GM18526 (cell line): ENCODE results near the gene TMC2.

Source experiments
- POLR2A ChIP-seq: IDR thresholded peaks from 3 replicates; pipeline ENCODE4 v1.6.1; 2011; ENCODE audit not compliant: insufficient read length; ENCODE audit errors: extremely low read depth

TMC2 gene

DNA sequence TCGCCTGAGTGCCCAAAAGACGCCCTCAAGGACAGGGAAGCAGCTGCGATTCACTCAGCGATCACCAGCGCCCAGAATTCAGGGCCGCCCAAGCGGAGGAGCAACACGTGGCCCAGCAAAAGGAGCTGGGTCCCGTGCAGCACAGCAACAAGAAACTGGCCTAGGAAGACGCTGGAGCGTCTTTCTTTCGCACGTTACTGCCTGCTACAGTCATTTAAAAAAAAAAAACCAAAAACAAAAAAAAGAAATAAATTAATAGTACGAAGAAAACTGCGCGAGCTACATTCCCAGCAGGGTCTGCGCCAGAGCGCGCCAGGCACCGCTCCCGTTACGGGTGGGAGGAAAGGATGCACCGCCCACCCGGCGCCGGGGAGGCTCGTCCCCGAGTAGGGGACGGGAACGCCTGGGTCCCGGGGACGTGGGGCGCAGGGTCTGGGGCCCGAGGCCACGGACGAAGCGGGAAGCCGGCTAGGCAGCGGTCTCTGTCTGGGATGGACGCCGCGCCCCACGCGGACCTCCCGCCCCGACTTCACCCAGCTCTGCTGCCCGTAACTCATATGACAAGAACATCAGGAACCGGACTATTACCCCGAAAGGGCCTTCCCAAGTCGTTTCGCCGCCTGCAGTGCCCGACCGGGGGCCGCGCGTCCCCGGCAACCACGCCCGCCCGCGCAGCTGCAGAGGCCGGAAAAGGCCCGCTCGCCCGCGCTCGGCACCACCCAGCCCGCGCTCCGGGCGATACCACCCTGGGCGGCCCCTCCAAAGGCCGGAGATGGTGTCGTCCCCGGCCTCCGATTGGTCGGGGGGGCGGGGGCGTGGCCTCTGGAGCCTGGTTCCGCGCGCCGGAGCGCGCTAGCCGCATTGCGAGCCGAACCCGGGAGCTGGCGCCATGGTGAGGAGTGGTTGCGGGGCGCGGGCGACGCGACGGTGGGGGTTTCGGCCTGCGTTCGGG lies 115.7 kb downstream of the TMC2 start, which contains the start of gene NOP56:
TSS of gene NOP56 (plus strand) at position 861 of the 952 bp plus-strand sequence. CDS start at position 890, 29 bp downstream.
- TF ChIP-seq POLR2A: peak; percentile 98

DNA sequence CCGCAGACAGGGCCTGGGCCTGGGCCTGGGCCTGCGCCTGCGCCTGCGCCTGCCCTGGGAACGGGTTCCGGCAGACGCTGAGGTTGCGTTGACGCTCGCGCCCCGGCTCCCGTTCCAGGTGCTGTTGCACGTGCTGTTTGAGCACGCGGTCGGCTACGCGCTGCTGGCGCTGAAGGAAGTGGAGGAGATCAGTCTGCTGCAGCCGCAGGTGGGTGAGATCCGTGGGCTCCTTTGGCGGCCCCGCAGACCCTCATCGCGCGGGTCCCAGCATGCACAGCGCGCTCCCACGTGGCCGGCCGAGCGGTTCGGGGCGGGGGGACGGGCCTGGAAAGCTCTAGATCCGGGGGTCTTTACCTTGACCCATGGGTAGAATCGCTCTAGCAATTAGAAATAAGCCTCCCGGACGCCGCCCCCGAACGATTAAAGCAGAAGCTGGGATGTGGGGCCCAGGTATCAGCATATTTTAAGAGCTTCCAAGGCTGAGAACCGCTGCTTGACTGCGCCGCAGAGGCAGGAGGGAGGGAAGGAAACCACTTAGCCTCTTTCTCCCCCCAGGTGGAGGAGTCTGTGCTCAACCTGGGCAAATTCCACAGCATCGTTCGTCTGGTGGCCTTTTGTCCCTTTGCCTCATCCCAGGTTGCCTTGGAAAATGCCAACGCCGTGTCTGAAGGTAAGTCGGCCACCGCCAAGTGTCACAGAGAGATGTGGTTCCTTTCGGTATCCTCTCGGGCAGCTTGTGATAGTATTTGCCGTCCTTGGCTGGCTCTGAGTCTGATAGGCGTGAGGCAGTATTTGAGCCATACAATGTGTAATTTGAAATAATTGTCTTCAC lies 116.6 kb downstream of the TMC2 start:
- TF ChIP-seq POLR2A: no peak

DNA sequence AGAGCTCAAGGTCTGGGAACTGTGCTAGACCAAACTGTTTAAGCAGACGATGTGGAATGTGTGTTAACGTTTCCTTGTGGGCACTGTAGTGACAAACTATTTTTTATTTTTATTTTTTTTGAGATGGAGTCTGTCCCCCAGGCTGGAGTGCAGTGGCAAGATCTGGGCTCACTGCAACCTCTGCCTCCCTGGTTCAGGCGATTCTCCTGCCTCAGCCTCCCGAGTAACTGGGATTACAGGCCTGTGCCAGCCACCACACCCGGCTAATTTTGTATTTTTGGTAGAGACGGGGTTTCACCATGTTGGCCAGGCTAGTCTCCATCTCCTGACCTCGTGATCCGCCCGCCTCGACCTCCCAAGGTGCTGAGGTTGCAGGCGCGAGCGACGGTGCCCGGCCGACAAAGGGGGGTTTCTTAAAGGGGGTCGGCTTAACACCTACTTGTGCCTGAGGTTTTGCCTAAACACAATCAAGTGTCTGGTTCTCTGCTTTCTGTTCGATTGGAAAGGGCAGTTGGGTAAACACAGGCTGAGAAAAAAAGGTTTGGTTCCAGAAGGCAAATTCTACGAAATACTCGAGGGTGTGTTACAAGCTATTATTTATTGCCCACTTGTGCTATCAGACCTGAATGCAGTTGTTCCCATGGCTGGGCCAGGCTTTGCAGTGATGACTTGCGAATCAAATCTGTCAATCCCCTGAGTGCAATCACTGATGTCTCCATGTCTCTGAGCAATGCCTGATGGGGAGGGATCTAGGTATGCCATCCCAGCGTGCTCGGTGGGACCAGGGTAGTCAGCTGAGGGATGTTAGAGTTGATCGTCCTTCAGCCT lies 117.4 kb downstream of the TMC2 start:
- no peak for TF ChIP-seq POLR2A

- no peak for TF ChIP-seq POLR2A
These were observed 118.0 kb downstream of the TMC2 start for GRCh38 chr20:2654384-2654822.

- TF ChIP-seq POLR2A: no peak
These were observed 118.5 kb downstream of the TMC2 start for GRCh38 chr20:2654831-2655230.

GRCh38 chr20:2655331-2656116 lies 119.2 kb downstream of the TMC2 start:
- no peak for TF ChIP-seq POLR2A

GRCh38 chr20:2656471-2657117 lies 120.2 kb downstream of the TMC2 start:
- no peak for TF ChIP-seq POLR2A

GRCh38 chr20:2657241-2657640 lies 120.9 kb downstream of the TMC2 start:
- no peak for TF ChIP-seq POLR2A

GRCh38 chr20:2657674-2658073 lies 121.3 kb downstream of the TMC2 start:
- TF ChIP-seq POLR2A: no peak

DNA sequence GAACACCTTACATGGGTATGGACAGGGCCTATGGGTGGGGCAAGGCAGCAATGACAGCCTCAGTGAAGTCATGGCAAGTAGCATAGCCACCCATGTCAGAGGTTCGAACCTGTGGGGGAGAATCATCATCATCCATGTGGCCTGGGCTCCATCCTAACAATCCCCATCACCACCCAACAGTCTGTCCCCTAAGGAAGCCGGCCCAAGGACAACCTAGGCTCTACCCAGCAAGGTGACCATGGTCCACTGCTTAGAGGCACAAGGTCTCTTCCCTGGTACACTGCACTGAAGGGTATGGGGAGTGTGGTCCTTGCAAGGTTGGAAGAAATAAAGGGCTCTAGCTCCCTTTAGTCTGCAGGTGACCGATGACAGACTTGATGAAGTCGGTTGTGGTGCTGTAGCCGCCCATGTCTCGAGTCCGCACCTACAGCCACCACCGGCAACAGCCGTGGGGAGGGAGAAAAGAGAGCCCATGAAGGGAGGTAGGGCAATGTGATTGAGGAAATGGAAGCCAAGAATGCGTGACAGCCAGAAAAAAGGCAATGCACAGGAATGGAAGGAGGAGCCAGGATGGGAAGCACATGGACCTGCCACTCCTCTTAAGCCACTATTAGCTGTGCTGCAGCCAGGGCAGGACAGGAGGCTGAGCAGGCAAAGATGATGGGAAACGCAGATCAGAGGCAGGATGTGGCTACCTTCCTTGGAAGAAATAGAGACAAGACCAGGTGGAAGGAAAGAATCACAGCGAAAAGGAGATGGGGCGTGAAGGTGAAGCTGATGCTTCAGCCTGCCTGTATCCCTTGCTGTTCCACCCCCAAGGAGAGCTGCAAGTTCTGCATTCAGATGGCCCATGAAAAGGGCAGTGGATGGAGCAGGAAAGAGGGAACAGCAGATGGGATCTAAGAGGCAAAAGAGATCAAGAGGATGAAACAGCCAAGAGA lies 122.3 kb downstream of the TMC2 start:
- peak; percentile 51 for TF ChIP-seq POLR2A

DNA sequence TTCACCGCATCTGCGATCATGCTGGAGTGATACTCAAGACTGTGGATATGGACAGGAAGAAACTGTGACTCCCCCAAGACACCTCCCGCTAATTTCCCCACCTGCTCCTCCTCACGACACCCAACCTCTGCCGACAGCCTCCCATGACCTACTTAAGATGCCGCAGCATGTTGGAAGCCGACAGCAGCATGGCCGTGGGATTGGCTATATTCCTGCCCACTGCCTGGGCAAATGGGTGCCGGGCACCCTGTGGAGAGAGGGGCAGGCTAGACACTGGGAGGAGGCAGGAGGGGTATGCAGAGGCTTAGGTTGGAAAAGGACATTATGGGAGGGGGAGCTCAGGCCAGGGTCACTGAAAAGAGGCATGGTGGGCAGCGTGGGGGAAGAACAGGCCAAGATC lies 123.2 kb downstream of the TMC2 start:
- no peak for TF ChIP-seq POLR2A

DNA sequence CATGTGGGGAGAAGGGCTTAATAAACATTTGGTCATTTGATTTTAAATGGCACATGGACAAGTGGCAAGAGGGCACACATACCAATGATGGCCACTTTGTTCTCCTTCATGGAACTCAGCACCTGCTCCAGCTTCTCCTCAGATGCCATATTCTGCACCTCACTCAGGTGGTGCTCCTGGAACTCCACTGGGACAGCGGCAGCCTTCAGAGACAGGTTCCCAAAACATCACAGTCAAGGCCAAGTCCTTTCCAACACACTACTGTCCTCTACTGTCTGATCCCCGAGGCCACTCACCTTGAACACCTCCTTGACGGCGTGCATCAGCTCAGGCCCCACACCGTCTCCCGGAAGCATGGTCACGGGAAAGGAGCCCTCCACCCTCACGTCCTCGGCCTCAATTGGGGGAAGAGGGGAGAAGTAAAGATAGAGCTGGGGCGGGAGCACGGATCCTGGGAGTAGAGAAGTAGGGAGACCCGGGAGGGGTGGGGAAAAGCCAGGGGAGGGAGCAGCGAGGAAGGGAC lies 127.1 kb downstream of the TMC2 start:
- no peak for TF ChIP-seq POLR2A
